ENCODE results near the gene KRT13.

- no peak for TF ChIP-seq CTCF (IDR thresholded peaks at IDR 0.05)
- TF ChIP-seq POLR2AphosphoS5 (IDR thresholded peaks at IDR 0.05) = peak in 1 of 3 donors; percentile 23
Observed at GRCh38 chr17:41524261-41524660, 18.8 kb upstream of the KRT13 start.

Data from breast epithelium (tissue), 3 donors.